Astrocyte (in vitro differentiated cells and primary cell): ENCODE data around the gene GET4.

Experiments used
- EZH2 ChIP-seq: IDR thresholded peaks from 2 replicates; pipeline ENCODE4 v1.6.1; 2012; ENCODE audit warnings: mild to moderate bottlenecking, low read length, inconsistent platforms; ENCODE audit not compliant: insufficient read depth
- TF ChIP-seq, protein P1 (sequence below): IDR thresholded peaks from 2 replicates; pipeline ENCODE4 v1.5.1; 2011; ENCODE audit warnings: low read depth, mild to moderate bottlenecking, inconsistent platforms, low read length, moderate library complexity; ENCODE audit not compliant: insufficient read depth

DNA sequence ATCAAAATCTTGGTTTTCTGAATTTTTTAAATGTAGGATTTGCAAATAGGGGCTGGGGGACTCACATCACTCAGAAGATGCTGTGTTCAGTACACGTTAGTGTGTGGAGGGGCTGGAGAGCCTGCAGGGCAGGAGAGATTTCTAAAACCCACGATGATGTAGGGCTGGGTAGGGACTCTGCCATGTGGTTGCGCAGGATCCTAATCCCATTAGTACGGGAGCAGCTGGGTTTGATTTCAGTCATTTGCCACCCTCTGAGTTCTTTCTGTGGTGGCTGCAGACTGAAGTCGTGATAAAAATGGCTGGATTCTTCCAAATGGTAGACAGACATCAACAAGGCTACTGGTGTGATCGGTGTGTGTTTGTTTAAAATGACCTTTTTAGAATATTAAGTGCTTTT, 14.2 kb upstream of the GET4 start:
- TF ChIP-seq, protein P1, sequence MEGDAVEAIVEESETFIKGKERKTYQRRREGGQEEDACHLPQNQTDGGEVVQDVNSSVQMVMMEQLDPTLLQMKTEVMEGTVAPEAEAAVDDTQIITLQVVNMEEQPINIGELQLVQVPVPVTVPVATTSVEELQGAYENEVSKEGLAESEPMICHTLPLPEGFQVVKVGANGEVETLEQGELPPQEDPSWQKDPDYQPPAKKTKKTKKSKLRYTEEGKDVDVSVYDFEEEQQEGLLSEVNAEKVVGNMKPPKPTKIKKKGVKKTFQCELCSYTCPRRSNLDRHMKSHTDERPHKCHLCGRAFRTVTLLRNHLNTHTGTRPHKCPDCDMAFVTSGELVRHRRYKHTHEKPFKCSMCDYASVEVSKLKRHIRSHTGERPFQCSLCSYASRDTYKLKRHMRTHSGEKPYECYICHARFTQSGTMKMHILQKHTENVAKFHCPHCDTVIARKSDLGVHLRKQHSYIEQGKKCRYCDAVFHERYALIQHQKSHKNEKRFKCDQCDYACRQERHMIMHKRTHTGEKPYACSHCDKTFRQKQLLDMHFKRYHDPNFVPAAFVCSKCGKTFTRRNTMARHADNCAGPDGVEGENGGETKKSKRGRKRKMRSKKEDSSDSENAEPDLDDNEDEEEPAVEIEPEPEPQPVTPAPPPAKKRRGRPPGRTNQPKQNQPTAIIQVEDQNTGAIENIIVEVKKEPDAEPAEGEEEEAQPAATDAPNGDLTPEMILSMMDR: no peak
- TF ChIP-seq EZH2: no peak
